ENCODE measurements around the gene KCNV2. TPM values are rescaled to one million over a fixed set of nuclear protein-coding genes. Genes with fewer than 3 reads are reported as not detected.

KCNV2 gene
- 0.22 TPM for polyA plus RNA-seq (2012; ENCODE audit: low read depth, missing spikeins)

DNA sequence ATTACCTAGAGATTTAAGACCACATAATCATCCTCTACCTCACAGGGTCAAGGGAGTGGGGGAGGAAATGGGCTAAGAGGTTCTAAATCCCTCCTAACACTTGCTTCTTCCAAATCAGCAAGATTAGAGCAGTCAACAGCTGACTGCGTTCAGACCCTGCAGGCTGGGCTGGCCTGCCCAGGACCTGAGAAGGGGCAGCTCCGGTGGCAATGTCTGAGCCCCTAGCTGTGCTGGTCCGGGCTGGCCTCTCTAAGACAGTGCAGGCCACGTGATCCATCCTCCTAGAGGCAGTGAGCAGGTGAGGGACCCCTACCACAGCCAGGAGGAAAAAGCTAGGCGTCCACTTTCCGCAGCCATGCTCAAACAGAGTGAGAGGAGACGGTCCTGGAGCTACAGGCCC, at the start of gene KCNV2:
KCNV2 (plus strand) TSS at position 126 of the 400 bp plus-strand sequence; CDS start at position 356, 230 bp downstream.
- TF ChIP-seq SPI1 (IDR thresholded peaks at IDR 0.05; ENCODE audit: low read depth, low read length) = no peak
- TF ChIP-seq POLR2A (IDR thresholded peaks at IDR 0.05; ENCODE audit: low read depth, low read length) = no peak
- no peak for TF ChIP-seq POLR2AphosphoS5 (IDR thresholded peaks at IDR 0.05; ENCODE audit: low read depth, low read length)
- FAIRE-seq (no peak), DNase-seq (ENCODE audit: insufficient read length, low spot score) (no peak)

DNA sequence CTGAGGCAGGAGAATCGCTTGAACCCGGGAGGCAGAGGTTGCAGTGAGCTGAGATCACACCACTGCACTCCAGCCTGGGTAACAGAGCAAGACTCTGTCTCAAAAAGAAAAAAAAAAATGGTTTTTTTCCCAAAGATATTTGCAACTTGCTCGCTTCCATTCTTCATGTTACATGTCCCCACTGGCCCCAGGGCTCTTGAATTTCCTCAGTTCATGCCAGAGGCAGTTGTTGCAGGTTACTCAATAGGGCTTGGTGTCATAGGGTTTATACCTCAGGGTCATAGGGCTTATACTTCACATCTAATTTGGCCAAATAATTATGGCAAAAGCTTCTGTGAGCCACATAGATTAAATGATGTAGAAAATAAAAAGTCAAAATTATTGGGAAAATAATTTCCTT, 44.1 kb upstream of the KCNV2 start:
- TF ChIP-seq TAF1 (IDR thresholded peaks at IDR 0.05; ENCODE audit: low read depth, low read length) = no peak
- no peak for TF ChIP-seq SPI1 (IDR thresholded peaks at IDR 0.05; ENCODE audit: low read depth, low read length)
- no peak for FAIRE-seq
- DNase-seq (ENCODE audit: insufficient read length, low spot score) = no peak

DNA sequence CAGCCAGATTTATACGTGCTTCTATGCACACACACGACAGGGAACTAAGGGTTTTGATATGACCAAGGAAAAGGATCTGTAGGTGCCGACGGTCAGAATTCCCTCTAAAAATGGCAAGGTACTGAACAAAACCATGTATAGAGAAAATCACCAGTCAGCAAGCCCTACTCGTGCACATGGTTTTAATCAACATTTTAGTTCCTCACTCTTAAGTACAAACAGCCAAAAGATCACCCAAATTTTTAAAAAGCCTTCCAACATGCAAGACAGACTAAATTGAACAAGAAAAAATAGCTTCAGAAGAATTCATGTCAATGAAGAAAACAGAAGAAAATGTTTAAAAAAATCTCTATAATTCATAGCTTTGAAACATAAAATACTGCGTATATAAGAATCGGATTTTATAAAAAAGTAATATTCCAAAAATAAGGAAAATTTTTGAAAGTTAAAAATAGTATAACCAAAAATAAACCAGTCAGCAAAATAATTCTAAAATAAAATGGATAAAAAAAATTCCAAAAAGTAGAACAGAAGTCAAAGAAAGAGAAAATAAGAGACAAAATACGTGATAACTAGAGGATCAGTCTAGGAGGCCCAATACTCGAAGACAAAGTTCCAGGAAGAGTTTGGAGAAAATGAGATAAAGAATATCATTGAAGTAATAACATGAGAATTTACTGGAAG, 43.0 kb upstream of the KCNV2 start:
- FAIRE-seq (no peak), DNase-seq (ENCODE audit: insufficient read length, low spot score) (no peak)
- TF ChIP-seq TAF1 (IDR thresholded peaks at IDR 0.05; ENCODE audit: low read depth, low read length) (no peak), PAX5 (IDR thresholded peaks at IDR 0.05; ENCODE audit: insufficient read depth, low read length, severe bottlenecking) (no peak), POLR2A (IDR thresholded peaks at IDR 0.05; ENCODE audit: low read depth, low read length) (no peak), SPI1 (IDR thresholded peaks at IDR 0.05; ENCODE audit: low read depth, low read length) (no peak), POLR2AphosphoS5 (IDR thresholded peaks at IDR 0.05; ENCODE audit: low read depth, low read length) (no peak), POU2F2 (IDR thresholded peaks at IDR 0.05; ENCODE audit: low read depth, low read length) (no peak)

DNA sequence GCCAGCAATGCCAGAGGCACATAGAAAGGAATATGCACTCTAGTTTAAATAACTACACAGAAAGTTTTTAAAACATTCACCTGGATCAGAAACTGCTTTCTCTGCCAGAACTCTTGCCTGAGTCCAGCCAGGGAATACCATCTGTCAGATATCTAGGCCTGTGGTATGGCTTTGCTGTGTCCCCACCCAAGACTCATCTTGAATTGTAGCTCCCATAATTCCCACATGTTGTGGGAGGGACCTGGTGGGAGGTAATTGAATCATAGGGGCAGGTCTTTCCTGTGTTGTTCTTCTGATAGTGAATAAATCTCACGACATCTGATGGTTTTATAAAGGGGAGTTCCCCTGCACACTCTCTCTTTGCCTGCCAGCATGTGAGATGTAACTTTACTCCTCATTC, 41.5 kb upstream of the KCNV2 start:
- no peak for DNase-seq (ENCODE audit: insufficient read length, low spot score)
- FAIRE-seq = no peak
- no peak for TF ChIP-seq POLR2AphosphoS5 (IDR thresholded peaks at IDR 0.05; ENCODE audit: low read depth, low read length)
- no peak for TF ChIP-seq POLR2A (IDR thresholded peaks at IDR 0.05; ENCODE audit: low read depth, low read length)
- no peak for TF ChIP-seq TAF1 (IDR thresholded peaks at IDR 0.05; ENCODE audit: low read depth, low read length)
- no peak for TF ChIP-seq POU2F2 (IDR thresholded peaks at IDR 0.05; ENCODE audit: low read depth, low read length)
- TF ChIP-seq PAX5 (IDR thresholded peaks at IDR 0.05; ENCODE audit: insufficient read depth, low read length, severe bottlenecking) = no peak
- no peak for TF ChIP-seq SPI1 (IDR thresholded peaks at IDR 0.05; ENCODE audit: low read depth, low read length)

DNA sequence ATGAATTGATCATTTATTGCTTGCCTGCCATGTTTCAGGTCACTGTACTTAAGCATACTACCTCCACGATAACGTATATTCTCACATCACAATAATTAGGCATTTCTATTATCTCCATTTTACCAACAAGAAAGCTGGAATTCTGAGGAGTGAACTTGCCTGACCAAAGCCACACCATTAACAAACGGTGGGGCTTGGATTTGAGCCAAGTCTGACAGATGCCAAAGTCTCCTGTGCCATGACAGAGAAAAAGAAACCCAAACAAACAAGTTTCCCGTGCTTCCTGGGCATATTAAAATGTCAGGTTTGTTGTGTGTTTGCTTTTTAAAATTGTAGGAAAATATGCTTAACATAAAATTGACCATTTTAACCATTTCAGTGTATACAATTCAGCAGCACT, 40.8 kb upstream of the KCNV2 start:
- TF ChIP-seq SPI1 (IDR thresholded peaks at IDR 0.05; ENCODE audit: low read depth, low read length) = no peak
- no peak for TF ChIP-seq TAF1 (IDR thresholded peaks at IDR 0.05; ENCODE audit: low read depth, low read length)
- no peak for TF ChIP-seq POLR2AphosphoS5 (IDR thresholded peaks at IDR 0.05; ENCODE audit: low read depth, low read length)
- no peak for TF ChIP-seq POU2F2 (IDR thresholded peaks at IDR 0.05; ENCODE audit: low read depth, low read length)
- no peak for TF ChIP-seq POLR2A (IDR thresholded peaks at IDR 0.05; ENCODE audit: low read depth, low read length)
- no peak for TF ChIP-seq PAX5 (IDR thresholded peaks at IDR 0.05; ENCODE audit: insufficient read depth, low read length, severe bottlenecking)
- FAIRE-seq = no peak
- DNase-seq (ENCODE audit: insufficient read length, low spot score) = no peak

DNA sequence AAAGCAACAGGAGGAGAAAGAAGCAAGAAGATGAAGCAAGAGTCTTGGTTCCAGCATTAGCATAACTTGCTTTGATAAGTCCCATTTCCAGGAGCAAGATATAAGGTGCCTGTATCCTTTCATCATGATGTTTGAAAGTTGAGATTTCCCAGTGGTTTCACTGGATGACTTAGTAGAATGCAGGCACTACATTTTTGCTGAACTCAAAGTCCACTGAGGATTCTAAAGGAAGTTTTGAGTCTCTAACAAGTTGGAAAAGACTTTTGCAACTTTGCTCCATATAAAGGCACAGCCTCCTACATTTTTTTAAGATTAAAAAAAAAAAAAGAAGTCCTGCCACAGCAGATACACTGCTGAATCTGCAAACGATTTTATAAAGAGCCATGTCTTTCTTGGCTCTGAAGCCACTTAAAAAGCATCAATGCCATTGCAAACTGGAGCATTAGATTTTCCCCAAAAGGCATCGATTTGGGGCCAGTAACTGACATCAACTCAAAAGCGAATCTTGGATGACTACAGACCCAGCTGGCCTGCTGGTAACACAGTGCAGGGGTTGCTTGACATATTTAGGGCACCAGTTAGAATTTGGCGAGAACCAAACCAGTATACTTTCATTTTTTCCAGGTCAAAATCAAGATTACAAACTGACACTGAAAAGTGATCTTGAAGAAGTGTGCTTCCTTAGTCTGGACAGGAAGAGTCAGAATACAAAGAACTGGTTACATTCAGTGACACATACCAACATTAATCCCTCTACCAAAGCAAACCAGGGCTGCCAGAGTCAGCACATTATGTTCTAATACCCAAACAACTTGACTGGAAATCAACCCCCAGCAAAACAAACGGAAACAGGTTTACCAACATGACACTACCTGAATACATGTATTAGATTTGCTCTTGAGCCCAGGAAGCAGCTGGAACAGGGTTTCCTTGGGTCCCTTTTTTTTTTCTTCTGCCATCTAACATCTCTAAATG, 39.1 kb upstream of the KCNV2 start:
- DNase-seq (ENCODE audit: insufficient read length, low spot score) (no peak), FAIRE-seq (no peak)
- no peak for TF ChIP-seq TAF1 (IDR thresholded peaks at IDR 0.05; ENCODE audit: low read depth, low read length)
- no peak for TF ChIP-seq POU2F2 (IDR thresholded peaks at IDR 0.05; ENCODE audit: low read depth, low read length)
- no peak for TF ChIP-seq POLR2AphosphoS5 (IDR thresholded peaks at IDR 0.05; ENCODE audit: low read depth, low read length)
- TF ChIP-seq PAX5 (IDR thresholded peaks at IDR 0.05; ENCODE audit: insufficient read depth, low read length, severe bottlenecking) = no peak

DNA sequence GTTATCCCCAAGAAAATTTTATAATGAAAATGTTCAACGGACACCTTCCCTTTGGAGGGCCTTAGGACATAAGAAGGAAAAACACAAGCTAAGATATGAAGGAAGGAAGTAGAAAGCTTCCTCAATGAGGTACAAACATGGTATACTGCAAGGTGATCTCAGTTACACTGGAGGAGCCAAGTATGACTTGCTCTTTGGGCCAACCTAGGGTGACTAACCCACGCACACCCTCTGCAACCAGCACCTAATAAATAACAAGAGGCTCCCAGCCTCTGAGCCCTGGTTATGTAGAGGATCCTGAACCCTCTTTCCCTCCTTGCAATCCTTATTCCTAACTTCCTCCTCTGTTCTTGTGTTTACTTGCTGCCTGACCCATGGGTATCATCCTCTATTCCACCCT, 38.3 kb upstream of the KCNV2 start:
- TF ChIP-seq POU2F2 (IDR thresholded peaks at IDR 0.05; ENCODE audit: low read depth, low read length) = no peak
- no peak for TF ChIP-seq TAF1 (IDR thresholded peaks at IDR 0.05; ENCODE audit: low read depth, low read length)
- no peak for TF ChIP-seq PAX5 (IDR thresholded peaks at IDR 0.05; ENCODE audit: insufficient read depth, low read length, severe bottlenecking)
- TF ChIP-seq SPI1 (IDR thresholded peaks at IDR 0.05; ENCODE audit: low read depth, low read length) = no peak
- TF ChIP-seq POLR2AphosphoS5 (IDR thresholded peaks at IDR 0.05; ENCODE audit: low read depth, low read length) = no peak
- TF ChIP-seq POLR2A (IDR thresholded peaks at IDR 0.05; ENCODE audit: low read depth, low read length) = no peak
- DNase-seq (ENCODE audit: insufficient read length, low spot score) (no peak), FAIRE-seq (no peak)

DNA sequence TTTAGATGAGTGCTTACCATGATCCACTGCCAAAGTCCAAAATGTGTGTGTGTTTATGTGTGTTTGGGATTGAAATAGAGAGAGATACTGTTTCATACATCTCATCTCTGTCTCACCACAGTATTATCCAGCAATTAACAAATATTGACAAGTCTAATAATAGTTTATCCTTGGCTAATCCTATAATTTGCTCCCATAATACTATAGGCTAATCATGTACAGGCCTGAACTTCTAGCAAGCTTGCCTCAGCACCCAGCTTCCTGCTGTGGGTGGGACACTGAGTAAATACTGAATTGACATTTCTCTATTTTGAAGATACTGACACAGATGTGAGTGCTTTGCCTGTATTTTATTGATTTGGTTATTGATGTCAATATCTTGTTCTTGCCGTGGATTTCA, 35.3 kb upstream of the KCNV2 start:
- FAIRE-seq (no peak), DNase-seq (ENCODE audit: insufficient read length, low spot score) (no peak)
- TF ChIP-seq TAF1 (IDR thresholded peaks at IDR 0.05; ENCODE audit: low read depth, low read length) (no peak), POLR2A (IDR thresholded peaks at IDR 0.05; ENCODE audit: low read depth, low read length) (no peak), POU2F2 (IDR thresholded peaks at IDR 0.05; ENCODE audit: low read depth, low read length) (no peak), PAX5 (IDR thresholded peaks at IDR 0.05; ENCODE audit: insufficient read depth, low read length, severe bottlenecking) (no peak), POLR2AphosphoS5 (IDR thresholded peaks at IDR 0.05; ENCODE audit: low read depth, low read length) (no peak)

DNA sequence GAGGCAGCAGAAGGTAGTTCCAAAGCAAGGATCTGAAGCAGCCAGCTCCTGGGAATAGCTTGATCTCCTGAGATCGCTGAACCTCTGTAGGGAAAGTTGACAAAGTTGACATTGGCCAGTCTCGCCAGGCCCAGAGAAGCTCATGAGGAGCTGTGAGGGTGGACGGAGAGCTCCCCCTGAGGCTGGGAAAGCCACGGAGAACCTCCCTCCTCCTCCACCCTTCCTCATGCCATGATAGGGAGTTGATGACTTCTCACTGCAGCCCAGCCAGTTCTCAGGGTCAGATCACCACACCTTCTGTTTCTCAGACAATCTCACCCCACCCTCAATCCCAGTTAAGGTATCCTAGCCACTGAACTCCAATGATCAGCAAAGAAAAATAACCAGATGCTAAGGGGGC, 30.4 kb upstream of the KCNV2 start:
- DNase-seq (ENCODE audit: insufficient read length, low spot score) = no peak
- no peak for TF ChIP-seq POLR2A (IDR thresholded peaks at IDR 0.05; ENCODE audit: low read depth, low read length)
- TF ChIP-seq SPI1 (IDR thresholded peaks at IDR 0.05; ENCODE audit: low read depth, low read length) = no peak
- TF ChIP-seq POU2F2 (IDR thresholded peaks at IDR 0.05; ENCODE audit: low read depth, low read length) = no peak
- no peak for TF ChIP-seq PAX5 (IDR thresholded peaks at IDR 0.05; ENCODE audit: insufficient read depth, low read length, severe bottlenecking)
- TF ChIP-seq POLR2AphosphoS5 (IDR thresholded peaks at IDR 0.05; ENCODE audit: low read depth, low read length) = no peak
- no peak for TF ChIP-seq TAF1 (IDR thresholded peaks at IDR 0.05; ENCODE audit: low read depth, low read length)
- FAIRE-seq = no peak

Data from GM12891 (cell line).